WTC11 (cell line): ENCODE results near the gene GPC5. TPM values are rescaled to one million over a fixed set of nuclear protein-coding genes. Genes with fewer than 3 reads are reported as not detected.

Source experiments
- ATAC-seq: fragments of 200-7000 bp; cut with Tn5 transposase; 2 replicates; pipeline ENCODE4 v1.10.0; 2021; ENCODE audit warnings: mild to moderate bottlenecking, moderate library complexity
- CTCF ChIA-PET: fragments of 300-600 bp; sonication (Branson Sonifier 250); formaldehyde crosslinking; loops from one replicate; lab custom pipeline; 2021; ENCODE audit warnings: antibody characterized with exemption; lab: Charles Lee
- POLR2A ChIA-PET: fragments of 350-600 bp; sonication (Branson Sonifier 250); formaldehyde crosslinking; loops from one replicate; lab custom pipeline; 2021; ENCODE audit warnings: antibody characterized with exemption; lab: Charles Lee
- DNase-seq: peaks from one replicate; pipeline ENCODE4 v3.0.0; 2021; ENCODE audit warnings: low spot score
- H3K27ac Mint-ChIP-seq: 2 replicates; pipeline ENCODE4 v1.8.0; 2021; ENCODE audit warnings: mixed read lengths
- H3K27me3 Mint-ChIP-seq: 2 replicates; pipeline ENCODE4 v1.8.0; 2021; ENCODE audit warnings: low read depth, mild to moderate bottlenecking, moderate library complexity, mixed read lengths
- H3K36me3 Mint-ChIP-seq: 2 replicates; pipeline ENCODE4 v1.8.0; 2021; ENCODE audit warnings: mixed read lengths
- H3K4me1 Mint-ChIP-seq: 2 replicates; pipeline ENCODE4 v1.8.0; 2022; ENCODE audit warnings: mixed read lengths
- H3K4me3 Mint-ChIP-seq: 2 replicates; pipeline ENCODE4 v1.8.0; 2021; ENCODE audit warnings: mild to moderate bottlenecking, moderate library complexity, mixed read lengths
- H3K9me3 Mint-ChIP-seq: 2 replicates; pipeline ENCODE4 v1.8.0; 2021; ENCODE audit warnings: mixed read lengths
- ESRRA ChIP-seq: sonication (generic); formaldehyde crosslinking; IDR thresholded peaks from 2 replicates; pipeline ENCODE4 v1.8.1; 2022; ENCODE audit warnings: mild to moderate bottlenecking, missing genetic modification reagents, borderline replicate concordance
- ETV6 ChIP-seq: sonication (generic); formaldehyde crosslinking; IDR thresholded peaks from 2 replicates; pipeline ENCODE4 v1.8.1; 2022; ENCODE audit warnings: mild to moderate bottlenecking, missing genetic modification reagents
- GRHL2 ChIP-seq: fragments of 250-450 bp; sonication (Bioruptor Pico); IDR thresholded peaks from 2 replicates; pipeline ENCODE4 v1.8.0; 2022; ENCODE audit warnings: mild to moderate bottlenecking, moderate library complexity; ENCODE audit not compliant: insufficient replicate concordance, severe bottlenecking
- GTF2I ChIP-seq: fragments of 250-450 bp; sonication (Bioruptor Pico); conservative IDR thresholded peaks from 2 replicates; pipeline ENCODE4 v1.4.0; 2021; ENCODE audit warnings: mild to moderate bottlenecking
- HMGA2 ChIP-seq: fragments of 250-450 bp; sonication (Bioruptor Pico); IDR thresholded peaks from 2 replicates; pipeline ENCODE4 v1.4.0; 2021; ENCODE audit warnings: mild to moderate bottlenecking, moderate library complexity
- JUN ChIP-seq: sonication (generic); formaldehyde crosslinking; IDR thresholded peaks from 2 replicates; pipeline ENCODE4 v1.8.0; 2023; ENCODE audit warnings: mild to moderate bottlenecking, missing genetic modification reagents
- NR3C1 ChIP-seq: sonication (generic); formaldehyde crosslinking; conservative IDR thresholded peaks from 2 replicates; pipeline ENCODE4 v1.8.1; 2023; ENCODE audit warnings: low read depth, mild to moderate bottlenecking, missing genetic modification reagents
- PRRX2 ChIP-seq: fragments of 250-450 bp; sonication (Bioruptor Pico); IDR thresholded peaks from 2 replicates; pipeline ENCODE4 v1.8.0; 2021; ENCODE audit warnings: mild to moderate bottlenecking
- TEAD1 ChIP-seq: sonication (generic); formaldehyde crosslinking; IDR thresholded peaks from 2 replicates; pipeline ENCODE4 v1.8.0; 2022; ENCODE audit warnings: mild to moderate bottlenecking, missing genetic modification reagents
- TEAD4 ChIP-seq: sonication (generic); formaldehyde crosslinking; IDR thresholded peaks from 2 replicates; pipeline ENCODE4 v1.8.0; 2022; ENCODE audit warnings: mild to moderate bottlenecking, missing genetic modification reagents
- TP53 ChIP-seq: sonication (generic); formaldehyde crosslinking; IDR thresholded peaks from 2 replicates; pipeline ENCODE4 v1.8.1; 2023; ENCODE audit warnings: mild to moderate bottlenecking, missing genetic modification reagents
- total RNA-seq: library from RNA; stranded (reverse); gene quantifications from 3 replicates; pipeline ENCODE4 v1.2.3, GENCODE V29; 2021
- TF ChIP-seq, protein P1 (sequence below): sonication (generic); formaldehyde crosslinking; IDR thresholded peaks from 2 replicates; pipeline ENCODE4 v1.8.1; 2022; ENCODE audit warnings: low read depth, missing genetic modification reagents, borderline replicate concordance
- TF ChIP-seq, protein P2 (sequence below): sonication (generic); formaldehyde crosslinking; IDR thresholded peaks from 2 replicates; pipeline ENCODE4 v1.8.1; 2023; ENCODE audit warnings: mild to moderate bottlenecking, missing genetic modification reagents, borderline replicate concordance
- TF ChIP-seq, protein P3 (sequence below): sonication (generic); formaldehyde crosslinking; IDR thresholded peaks from 2 replicates; pipeline ENCODE4 v1.8.1; 2023; ENCODE audit warnings: mild to moderate bottlenecking, missing genetic modification reagents, moderate library complexity
- TF ChIP-seq, protein P4 (sequence below): sonication (generic); formaldehyde crosslinking; conservative IDR thresholded peaks from 2 replicates; pipeline ENCODE4 v1.8.1; 2022; ENCODE audit warnings: mild to moderate bottlenecking, missing genetic modification reagents
- TF ChIP-seq, protein P5 (sequence below): sonication (generic); formaldehyde crosslinking; IDR thresholded peaks from 2 replicates; pipeline ENCODE4 v1.8.1; 2023; ENCODE audit warnings: mild to moderate bottlenecking, moderate library complexity, missing genetic modification reagents
- TF ChIP-seq, protein P6 (sequence below): sonication (generic); formaldehyde crosslinking; IDR thresholded peaks from 2 replicates; pipeline ENCODE4 v1.8.1; 2023; ENCODE audit warnings: mild to moderate bottlenecking, missing genetic modification reagents, moderate library complexity

GPC5 gene
- total RNA-seq, 1 experiment from 2014 or later: 0.46 TPM

DNA sequence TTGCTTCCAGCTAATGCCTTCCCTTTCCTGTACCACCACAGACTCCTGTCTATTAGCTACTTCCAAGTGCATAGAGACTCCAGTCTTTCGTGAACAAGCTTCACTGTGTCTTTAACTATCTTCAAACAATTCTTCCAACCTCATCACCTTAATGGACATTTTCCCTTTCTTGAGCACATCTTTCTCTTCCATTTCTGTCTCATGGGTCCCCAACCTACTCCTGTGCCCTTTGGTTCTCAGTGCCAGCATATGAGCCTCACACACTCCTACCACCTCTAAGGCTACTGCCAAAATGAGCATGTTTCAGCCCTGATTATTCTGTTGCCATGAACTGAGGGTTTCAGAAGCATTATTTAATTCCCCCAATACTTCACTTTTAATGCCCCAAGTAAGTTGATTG lies 360.3 kb downstream of the GPC5 start:
- TF ChIP-seq ESRRA (CRISPR knock-in tag): no peak
- TF ChIP-seq, protein P1, sequence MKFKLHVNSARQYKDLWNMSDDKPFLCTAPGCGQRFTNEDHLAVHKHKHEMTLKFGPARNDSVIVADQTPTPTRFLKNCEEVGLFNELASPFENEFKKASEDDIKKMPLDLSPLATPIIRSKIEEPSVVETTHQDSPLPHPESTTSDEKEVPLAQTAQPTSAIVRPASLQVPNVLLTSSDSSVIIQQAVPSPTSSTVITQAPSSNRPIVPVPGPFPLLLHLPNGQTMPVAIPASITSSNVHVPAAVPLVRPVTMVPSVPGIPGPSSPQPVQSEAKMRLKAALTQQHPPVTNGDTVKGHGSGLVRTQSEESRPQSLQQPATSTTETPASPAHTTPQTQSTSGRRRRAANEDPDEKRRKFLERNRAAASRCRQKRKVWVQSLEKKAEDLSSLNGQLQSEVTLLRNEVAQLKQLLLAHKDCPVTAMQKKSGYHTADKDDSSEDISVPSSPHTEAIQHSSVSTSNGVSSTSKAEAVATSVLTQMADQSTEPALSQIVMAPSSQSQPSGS: no peak
- TF ChIP-seq, protein P2, sequence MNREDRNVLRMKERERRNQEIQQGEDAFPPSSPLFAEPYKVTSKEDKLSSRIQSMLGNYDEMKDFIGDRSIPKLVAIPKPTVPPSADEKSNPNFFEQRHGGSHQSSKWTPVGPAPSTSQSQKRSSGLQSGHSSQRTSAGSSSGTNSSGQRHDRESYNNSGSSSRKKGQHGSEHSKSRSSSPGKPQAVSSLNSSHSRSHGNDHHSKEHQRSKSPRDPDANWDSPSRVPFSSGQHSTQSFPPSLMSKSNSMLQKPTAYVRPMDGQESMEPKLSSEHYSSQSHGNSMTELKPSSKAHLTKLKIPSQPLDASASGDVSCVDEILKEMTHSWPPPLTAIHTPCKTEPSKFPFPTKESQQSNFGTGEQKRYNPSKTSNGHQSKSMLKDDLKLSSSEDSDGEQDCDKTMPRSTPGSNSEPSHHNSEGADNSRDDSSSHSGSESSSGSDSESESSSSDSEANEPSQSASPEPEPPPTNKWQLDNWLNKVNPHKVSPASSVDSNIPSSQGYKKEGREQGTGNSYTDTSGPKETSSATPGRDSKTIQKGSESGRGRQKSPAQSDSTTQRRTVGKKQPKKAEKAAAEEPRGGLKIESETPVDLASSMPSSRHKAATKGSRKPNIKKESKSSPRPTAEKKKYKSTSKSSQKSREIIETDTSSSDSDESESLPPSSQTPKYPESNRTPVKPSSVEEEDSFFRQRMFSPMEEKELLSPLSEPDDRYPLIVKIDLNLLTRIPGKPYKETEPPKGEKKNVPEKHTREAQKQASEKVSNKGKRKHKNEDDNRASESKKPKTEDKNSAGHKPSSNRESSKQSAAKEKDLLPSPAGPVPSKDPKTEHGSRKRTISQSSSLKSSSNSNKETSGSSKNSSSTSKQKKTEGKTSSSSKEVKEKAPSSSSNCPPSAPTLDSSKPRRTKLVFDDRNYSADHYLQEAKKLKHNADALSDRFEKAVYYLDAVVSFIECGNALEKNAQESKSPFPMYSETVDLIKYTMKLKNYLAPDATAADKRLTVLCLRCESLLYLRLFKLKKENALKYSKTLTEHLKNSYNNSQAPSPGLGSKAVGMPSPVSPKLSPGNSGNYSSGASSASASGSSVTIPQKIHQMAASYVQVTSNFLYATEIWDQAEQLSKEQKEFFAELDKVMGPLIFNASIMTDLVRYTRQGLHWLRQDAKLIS (CRISPR knock-in tag): no peak
- TF ChIP-seq TEAD4: no peak
- Mint-ChIP-seq H3K27ac (no peak overlapping the region), H3K4me1 (peaks cover 15% of the 10 kb centered on the region), H3K36me3 (no peaks in the 10 kb centered on the region), H3K4me3 (no peak overlapping the region), H3K27me3 (no peaks in the 10 kb centered on the region), H3K9me3 (no peaks in the 10 kb centered on the region; the same call in 1 of the 2 replicates)
- ATAC-seq (no peak), DNase-seq (no peak)
- POLR2A ChIA-PET: no interaction called here
- CTCF ChIA-PET: no interaction called here

DNA sequence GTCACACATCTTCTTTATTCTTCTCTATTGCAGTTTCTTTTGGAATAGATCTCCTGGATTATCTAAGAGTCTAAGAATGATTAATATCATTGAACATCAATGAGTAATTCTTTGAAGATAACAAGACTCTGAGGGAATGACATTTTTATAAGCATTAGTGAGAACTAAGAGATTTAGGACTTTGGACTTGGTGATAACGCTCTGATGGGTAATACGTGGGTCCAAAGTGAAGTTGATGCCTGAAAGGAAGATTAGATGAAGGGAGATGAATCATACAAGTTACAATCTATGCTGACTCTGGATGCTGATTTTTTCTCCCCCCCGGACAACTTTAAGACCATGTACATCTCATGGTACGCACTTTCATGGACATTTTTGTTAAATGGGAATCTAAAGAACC lies 364.5 kb downstream of the GPC5 start:
- Mint-ChIP-seq H3K36me3 (no peaks in the 10 kb centered on the region), H3K9me3 (no peaks in the 10 kb centered on the region; the same call in 1 of the 2 replicates)
- TF ChIP-seq GRHL2 (CRISPR knock-in tag) (no peak), ETV6 (CRISPR knock-in tag) (no peak), PRRX2 (CRISPR knock-in tag) (no peak), TP53 (CRISPR knock-in tag) (no peak), TEAD1 (CRISPR knock-in tag) (no peak), NR3C1 (CRISPR knock-in tag) (no peak), HMGA2 (no peak), JUN (CRISPR knock-in tag) (no peak), GTF2I (no peak)
- TF ChIP-seq, protein P3, sequence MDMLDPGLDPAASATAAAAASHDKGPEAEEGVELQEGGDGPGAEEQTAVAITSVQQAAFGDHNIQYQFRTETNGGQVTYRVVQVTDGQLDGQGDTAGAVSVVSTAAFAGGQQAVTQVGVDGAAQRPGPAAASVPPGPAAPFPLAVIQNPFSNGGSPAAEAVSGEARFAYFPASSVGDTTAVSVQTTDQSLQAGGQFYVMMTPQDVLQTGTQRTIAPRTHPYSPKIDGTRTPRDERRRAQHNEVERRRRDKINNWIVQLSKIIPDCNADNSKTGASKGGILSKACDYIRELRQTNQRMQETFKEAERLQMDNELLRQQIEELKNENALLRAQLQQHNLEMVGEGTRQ (CRISPR knock-in tag): no peak
- TF ChIP-seq, protein P4, sequence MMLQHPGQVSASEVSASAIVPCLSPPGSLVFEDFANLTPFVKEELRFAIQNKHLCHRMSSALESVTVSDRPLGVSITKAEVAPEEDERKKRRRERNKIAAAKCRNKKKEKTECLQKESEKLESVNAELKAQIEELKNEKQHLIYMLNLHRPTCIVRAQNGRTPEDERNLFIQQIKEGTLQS: no peak
- TF ChIP-seq, protein P5, sequence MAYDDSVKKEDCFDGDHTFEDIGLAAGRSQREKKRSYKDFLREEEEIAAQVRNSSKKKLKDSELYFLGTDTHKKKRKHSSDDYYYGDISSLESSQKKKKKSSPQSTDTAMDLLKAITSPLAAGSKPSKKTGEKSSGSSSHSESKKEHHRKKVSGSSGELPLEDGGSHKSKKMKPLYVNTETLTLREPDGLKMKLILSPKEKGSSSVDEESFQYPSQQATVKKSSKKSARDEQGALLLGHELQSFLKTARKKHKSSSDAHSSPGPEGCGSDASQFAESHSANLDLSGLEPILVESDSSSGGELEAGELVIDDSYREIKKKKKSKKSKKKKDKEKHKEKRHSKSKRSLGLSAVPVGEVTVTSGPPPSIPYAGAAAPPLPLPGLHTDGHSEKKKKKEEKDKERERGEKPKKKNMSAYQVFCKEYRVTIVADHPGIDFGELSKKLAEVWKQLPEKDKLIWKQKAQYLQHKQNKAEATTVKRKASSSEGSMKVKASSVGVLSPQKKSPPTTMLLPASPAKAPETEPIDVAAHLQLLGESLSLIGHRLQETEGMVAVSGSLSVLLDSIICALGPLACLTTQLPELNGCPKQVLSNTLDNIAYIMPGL (CRISPR knock-in tag): no peak
- TF ChIP-seq, protein P6, sequence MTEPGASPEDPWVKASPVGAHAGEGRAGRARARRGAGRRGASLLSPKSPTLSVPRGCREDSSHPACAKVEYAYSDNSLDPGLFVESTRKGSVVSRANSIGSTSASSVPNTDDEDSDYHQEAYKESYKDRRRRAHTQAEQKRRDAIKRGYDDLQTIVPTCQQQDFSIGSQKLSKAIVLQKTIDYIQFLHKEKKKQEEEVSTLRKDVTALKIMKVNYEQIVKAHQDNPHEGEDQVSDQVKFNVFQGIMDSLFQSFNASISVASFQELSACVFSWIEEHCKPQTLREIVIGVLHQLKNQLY (CRISPR knock-in tag): no peak
- TF ChIP-seq, all 79 proteins: peak for 0
- no peak for ATAC-seq
- POLR2A ChIA-PET: no interaction called here
- H3K27ac Mint-ChIP-seq: no peak overlapping the region
- H3K27me3 Mint-ChIP-seq: no peaks in the 10 kb centered on the region
- H3K4me1 Mint-ChIP-seq: peaks cover 25% of the 10 kb centered on the region
- CTCF ChIA-PET: no interaction called here
- no peak overlapping the region for H3K4me3 Mint-ChIP-seq
- DNase-seq: no peak
